HG02973 (cell line): Measurements from ENCODE around the gene GSTK1.
"Not testable (repeated sequence)": the region's sequence is repeated elsewhere in the genome, so short reads cannot be mapped to it uniquely, and the experiment has no call there.

Experiments used
- ATAC-seq: cut with Tn5 transposase; IDR thresholded peaks from one replicate; pipeline ENCODE4 v1.9.1; 2021; ENCODE audit warnings: moderate library complexity; ENCODE audit not compliant: unreplicated experiment

The GSTK1 gene

DNA sequence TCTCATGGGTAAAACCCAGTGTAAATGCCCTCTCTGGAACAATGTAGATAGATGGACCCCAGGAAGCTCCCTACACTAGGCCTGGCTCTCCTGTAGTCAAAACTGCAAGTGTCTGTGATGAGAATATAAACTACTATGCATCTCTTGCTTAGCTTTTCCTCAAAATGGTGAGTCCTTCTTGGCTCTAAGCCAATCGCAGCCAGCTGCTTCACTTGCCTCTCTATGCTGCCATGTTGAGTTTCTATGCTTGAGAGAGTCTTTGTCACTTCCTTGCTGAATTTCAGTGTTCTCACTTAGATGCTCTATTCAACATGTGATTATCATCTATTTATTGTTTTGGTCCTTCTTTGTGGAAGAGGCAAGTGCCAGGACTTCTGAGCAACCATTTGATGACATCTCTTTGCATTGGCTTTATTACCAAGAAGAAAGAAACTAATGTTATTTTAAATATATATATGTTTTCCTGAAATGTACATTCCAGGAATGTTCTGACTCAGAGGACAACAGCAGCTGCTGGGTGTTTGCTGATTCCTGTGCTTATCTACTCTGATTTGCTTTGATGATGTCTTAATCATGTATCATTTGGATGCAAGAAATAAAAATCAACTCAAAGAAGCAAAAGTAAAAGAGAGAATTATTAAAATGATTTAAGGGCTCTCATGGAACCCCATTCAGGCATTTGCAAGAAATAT is 24.8 kb upstream of the GSTK1 start:
- no peak for ATAC-seq

GRCh38 chr7:143239813-143240212 is 23.4 kb upstream of the GSTK1 start:
- no peak for ATAC-seq

DNA sequence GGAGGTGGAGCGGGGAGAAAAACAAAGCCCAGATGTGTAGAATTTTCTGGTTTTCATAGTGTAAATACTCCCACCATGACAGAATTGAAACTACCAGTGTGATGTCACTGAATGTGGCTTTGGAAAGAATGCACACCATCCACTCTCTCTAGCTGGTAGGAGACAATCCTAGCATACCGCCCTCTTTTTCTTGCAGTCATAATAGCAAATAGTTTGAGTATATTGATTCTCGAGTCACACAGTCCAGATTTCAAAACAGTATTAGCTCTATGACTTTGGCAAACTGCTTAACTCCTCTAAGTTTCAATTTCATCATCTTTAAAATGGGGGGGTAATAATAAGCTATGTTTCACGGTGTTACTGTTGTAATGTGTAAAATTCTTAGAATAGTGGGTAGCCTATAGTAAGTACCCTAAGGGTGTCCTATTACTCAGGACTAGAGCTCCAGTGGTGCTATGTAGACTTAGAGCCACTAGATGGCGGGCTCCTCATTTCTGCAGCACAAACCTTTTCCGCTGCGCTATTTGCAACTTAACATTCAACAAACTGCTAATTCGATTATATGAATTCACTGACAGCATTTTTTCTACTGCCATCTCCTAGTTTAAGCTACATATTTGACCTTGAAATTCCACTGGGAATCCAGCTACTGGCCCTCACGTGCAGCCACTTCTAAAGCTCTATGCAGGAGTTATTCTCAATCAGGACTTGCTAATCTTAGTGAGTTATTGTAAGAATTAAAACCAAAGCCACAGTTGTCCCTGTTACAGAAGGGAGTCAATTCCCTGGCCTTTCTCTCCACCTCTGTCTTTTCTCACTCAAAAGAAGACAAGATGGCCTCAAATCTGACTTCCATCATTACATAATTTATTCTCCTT is 22.7 kb upstream of the GSTK1 start:
- peak; percentile 97 for ATAC-seq

DNA sequence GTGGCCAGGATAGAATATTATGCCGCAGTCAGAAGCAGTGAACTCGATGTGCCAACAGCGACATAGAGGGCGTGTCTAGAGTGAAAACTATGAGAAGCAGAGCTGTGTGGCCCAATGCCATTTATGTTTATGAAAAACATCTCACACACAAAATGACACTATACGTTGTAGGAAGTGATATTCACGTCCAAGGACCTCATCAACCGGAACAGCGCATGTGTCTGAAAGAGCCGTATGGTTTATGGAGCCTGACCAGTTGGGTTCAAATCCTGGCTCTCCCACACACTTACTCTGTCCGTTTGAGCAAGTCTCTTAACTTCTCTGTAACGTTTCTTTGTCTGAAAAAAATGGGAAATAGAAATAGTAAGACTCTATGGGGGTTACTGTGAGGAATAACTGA is 20.9 kb upstream of the GSTK1 start:
- ATAC-seq, result no peak

DNA sequence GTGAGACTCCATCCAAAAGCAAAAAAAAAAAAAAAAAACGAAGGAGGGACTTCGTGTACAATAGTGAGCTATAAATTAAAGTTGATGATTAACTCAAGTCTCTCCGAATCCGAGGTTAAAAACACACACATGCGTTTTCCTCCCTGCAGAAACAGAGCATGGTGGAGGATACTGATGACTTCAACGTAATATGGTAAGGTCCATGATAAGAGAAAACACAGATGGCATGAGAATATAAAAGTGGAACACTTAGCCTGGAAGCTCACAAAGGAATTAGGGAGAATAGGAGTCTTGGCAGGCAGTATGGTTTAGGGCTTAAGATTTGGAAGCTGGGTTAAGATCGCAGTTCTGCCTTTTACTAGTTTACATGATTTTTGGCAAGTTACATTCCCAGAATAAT is 20.1 kb upstream of the GSTK1 start:
- ATAC-seq, result no peak

DNA sequence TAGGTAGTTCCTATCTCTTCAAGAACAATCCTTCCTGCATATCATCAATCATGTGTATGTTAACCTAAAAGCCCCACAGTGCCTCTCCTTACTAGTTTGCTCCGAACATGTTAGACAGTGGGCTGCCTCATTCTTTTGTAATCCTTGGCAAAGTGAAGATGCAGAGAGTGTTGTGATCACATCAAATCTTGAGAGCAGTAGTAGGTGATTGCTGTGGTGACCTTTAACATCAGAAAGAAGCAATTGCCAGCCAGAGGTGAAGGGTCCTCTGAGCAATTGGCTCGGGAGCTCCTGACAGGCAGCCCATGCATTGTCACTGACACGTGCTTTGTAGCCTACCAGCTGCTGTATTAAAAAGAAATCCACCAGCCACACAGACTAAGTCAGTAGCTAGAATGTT is 19.6 kb upstream of the GSTK1 start:
- ATAC-seq, result no peak

DNA sequence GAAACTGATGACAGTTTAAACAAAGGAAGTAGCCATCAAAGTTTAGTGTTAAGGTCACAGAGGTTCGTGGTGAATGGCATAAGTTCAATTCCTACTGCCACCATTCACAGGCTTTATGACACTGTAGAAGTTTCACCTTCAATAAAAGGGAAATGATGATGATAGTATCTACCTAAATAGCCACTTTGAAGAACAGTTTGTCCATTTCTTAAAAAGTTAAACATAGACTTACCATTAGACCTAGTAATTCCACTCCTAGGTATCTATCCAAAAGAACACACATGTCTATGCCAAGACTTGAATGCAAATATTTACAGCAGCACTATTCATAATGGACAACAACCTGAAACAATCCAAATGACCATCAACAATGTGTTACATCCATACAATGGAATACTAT is 18.9 kb upstream of the GSTK1 start:
- ATAC-seq, result no peak

- ATAC-seq, result no peak
Measured at GRCh38 chr7:143245123-143245522, 18.1 kb upstream of the GSTK1 start.

DNA sequence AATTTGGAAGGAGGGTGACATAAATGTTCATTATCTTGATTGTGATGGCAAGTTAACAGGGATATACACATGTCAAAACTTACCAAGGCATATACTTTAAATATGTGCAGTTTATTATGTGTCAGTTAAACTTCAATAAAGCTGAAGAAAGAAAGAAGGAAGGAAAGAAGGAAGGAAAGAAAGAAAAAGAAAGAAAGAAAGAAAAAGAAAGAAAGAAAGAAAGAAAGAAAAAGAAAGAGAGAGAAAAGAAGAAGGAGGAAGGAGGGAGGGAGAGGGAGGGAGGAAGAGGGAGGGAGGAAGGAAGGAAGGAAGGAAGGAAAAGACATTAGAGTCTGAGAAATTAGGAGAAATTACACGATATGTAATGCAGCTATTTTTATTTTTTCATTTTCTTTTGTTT is 15.9 kb upstream of the GSTK1 start:
- ATAC-seq, result no peak

- no peak for ATAC-seq
Measured at GRCh38 chr7:143248761-143249354, 14.4 kb upstream of the GSTK1 start.

DNA sequence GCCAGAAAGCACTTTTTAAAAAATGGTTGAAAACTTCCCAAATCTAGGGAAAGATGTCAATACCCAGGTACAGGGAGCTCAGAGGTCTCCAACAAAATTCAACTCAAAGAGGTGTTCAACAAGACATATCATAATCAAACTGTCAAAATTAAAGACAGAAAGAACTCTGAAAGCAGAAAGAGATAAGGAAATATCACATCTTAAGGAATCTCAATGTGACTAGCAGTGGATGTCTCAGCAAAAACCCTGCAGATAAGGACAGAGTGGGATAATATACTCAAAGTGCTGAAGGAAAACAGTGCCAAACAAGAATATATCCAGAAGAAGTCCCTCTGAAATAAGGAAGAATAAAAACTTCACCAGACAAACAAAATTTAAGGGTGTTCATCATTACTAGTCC is 13.0 kb upstream of the GSTK1 start:
- no peak for ATAC-seq

GRCh38 chr7:143250822-143251221 is 12.4 kb upstream of the GSTK1 start:
- ATAC-seq, result no peak

GRCh38 chr7:143252006-143252405 is 11.2 kb upstream of the GSTK1 start:
- no peak for ATAC-seq

DNA sequence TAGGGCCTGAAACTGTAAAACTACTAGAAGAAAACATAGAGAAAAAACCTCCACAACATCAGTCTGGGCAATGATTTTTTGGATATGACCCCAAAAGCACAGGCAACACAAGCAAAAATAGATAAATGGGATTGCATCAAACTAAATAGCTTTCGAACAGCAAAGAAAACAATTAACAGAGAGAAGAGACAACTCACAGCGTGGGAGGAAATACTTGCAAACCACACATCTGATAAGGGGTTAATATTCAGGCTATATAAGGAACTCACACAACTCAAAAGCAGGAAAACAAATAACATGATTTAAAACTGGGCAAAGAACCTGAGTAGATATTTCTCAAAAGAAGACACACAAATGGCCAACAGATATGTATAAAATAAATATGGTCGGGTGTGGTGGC is 7.7 kb upstream of the GSTK1 start:
- no peak for ATAC-seq

- ATAC-seq, result no peak
Measured at GRCh38 chr7:143256325-143256724, 6.9 kb upstream of the GSTK1 start.

DNA sequence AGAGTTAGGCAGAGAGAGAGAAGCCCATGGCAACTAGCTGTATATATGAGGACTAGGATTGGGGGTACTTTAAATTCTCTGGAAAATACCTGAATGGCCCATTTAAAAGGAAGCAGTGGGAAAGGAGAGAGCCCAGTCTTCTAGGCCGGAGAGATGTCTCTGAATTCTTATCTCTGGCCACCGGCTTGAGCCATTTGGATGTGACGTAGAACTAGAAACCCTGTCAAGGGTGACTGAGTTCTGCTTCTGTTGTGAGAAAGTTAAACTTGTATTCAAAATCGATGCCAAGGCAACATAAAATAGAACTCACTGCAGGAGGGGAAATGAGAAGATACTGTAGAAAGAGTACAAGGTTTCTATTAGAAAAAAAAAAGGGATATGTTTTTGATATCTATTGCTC is 6.3 kb upstream of the GSTK1 start:
- ATAC-seq, result peak; percentile 65

GRCh38 chr7:143257501-143257900 is 5.7 kb upstream of the GSTK1 start:
- no peak for ATAC-seq

DNA sequence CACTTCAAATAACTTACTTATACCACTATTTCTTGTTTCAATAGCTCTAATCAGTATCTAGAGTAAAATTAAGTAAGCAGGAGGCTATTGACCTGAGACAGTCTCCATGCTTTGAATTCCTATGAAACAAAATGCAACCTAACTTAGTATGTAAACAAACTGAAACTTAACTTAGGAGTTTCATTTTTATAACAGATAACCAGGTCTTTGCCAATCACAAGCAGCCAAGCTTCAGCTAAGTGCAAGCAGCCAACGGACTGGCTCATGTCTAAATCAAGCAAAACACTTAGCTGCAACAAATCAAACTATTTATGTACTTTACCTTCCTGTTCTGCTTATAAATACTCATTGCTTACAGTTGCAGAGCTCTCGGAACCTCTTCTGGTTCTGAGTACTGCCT is 4.4 kb upstream of the GSTK1 start:
- ATAC-seq, result peak; percentile 26

DNA sequence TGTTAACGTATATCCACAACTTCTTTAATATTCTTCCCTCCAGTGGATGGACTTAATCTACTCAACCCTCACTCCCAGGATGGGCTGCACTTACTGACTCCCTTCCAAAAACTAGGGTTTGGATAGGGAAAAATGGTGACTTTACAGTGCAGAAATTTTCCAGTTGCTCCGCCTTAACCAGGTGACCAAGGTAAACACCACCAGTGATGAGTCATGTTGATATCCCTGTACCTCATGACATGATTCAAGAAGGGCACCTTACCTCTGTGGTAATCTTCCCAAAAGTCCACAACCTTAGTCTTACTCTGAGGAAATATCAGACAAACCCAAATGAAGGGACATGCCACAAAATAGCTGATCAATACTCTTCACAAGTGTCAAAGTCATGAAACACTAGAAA is 3.5 kb upstream of the GSTK1 start:
- ATAC-seq, result no peak

DNA sequence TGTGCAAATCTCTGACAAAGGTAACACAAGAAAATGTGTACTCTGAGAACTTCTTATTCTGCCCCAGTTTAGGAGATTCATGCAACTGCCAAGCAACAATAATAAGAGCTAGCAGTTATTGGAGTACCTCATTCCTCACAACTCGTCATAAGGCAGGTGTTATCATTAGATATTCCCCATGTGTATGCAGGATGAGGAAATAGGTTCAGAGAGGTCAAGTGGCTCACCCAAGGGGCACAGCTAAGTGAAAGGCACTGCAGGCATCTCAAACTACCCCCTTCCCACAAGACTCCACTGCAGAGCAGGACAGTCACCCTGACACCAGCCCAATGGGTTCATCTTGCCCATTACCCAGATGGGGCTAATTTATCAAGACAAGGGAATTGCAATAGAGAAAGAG is 1.3 kb upstream of the GSTK1 start:
- ATAC-seq, result no peak

- ATAC-seq, result not testable (repeated sequence)
Measured at GRCh38 chr7:143264196-143264568, 941 bp downstream of the GSTK1 start.

DNA sequence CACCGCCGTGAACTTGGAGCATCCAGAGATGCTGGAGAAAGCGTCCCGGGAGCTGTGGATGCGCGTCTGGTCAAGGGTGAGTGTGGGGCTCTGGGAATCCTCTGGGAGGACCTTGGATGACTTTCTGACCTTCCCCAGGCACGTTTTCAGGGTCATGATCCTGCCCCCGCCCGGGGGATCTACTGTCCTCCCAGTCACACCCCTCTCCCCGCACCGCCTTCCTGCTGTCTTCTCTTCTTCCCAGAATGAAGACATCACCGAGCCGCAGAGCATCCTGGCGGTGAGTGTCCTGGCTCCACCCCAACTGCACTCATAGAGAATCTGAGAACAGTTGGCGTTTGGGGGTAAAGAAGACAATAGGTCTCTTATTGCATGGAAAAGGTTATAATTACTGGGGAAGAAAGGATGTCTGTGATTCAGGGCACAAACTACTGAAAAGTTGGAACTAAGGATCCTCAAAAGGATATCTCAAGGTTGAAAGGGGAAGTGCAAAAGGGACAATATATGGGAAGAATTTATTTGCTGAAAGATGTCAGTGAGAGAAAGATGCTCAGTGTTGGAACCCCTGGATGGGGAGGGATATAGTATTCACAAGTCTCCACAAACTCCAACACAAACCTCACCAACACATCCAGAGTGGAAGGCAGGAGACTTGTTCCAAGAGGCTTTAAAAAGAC is 1.9 kb downstream of the GSTK1 start:
- no peak for ATAC-seq
